ENCODE data around the gene RRP9.

The RRP9 gene

DNA sequence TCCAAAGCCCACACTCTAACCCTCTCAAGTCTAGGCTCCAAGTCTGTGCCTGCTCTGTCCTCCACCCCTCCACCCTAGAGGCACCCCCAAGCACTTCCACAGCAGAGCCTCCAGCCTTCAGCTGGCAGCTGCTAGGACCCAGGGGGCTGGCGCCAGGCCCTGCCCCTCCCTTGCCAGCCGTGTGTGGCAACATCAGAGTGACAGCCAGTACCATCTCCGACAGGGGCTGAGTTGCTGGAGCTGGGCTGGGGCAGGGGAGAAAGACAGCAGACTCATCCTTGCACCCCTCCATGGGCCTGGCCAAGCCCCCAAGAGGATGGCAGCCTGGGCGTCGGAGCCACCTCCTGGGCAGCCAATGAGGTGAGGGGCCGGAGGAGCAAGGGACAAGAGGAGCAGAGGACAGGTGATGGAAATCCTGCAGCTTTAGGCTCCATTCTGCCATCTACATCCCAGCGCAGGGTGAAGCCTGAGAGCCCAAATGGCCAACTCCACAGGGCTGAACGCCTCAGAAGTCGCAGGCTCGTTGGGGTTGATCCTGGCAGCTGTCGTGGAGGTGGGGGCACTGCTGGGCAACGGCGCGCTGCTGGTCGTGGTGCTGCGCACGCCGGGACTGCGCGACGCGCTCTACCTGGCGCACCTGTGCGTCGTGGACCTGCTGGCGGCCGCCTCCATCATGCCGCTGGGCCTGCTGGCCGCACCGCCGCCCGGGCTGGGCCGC, 13.6 kb upstream of the RRP9 start, which contains the start of gene GPR62:
Gene GPR62, plus strand, starts transcription at position 207 of the 718 bp plus-strand sequence. Its CDS starts 272 bp downstream, at position 479.
- DNase-seq, result no peak

DNA sequence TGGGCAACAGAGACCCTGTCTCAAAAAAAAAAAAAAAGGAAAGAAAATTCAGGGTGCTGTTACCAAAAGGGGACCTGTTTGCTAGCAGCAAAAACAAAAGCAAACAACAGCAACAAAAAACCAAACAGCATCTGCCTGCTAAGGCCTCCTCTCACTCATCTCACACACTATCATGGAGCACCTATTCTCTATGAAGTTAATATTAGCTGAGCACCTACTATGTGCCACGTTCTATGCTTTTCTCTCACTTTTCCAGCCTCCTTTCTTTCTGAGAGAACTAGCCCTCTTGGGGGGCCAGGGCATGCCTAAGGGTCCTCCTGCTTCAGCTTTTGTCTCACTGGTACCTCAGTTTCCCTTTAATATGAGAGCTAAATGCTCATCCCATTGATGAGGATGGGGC, 13.0 kb upstream of the RRP9 start:
- DNase-seq, result no peak

DNA sequence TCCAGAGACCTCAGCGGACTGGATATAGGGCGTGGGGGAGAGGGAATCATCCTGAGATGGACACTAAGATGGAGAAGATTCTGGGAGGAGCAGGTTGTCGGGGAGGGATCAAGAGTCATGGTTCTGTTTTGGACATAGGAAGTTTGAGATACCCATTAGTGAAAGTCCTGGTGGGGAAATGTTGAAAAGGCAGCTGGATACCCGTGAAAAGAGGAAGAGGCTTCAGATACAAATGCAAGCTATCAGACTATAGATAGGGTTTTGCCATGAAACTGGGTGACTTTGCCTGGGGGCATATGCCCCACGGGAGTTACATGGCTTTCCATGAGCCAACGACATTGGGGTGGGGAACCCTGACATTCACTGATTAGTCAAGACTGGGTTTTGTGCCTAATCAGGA, 12.4 kb upstream of the RRP9 start:
- no peak for DNase-seq

DNA sequence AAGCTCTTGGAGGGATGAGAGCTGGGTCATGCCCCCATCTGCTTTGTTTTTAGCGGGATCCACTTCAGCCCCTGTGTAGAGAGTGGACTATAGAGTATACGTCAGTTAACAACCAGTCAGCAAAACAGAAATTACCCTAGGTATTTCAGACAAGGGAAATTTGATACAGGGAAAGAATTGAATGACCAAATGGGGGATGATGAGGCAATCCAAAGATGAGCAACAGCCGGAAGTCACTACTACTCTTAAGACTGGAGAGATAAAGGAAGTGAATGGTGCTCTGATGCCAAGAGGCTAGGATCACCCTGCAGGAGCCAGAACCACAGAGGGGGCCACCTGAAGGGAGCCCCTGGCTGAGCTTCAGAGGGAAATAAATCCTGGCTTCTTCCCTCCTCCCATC, 11.7 kb upstream of the RRP9 start:
- DNase-seq, result no peak

DNA sequence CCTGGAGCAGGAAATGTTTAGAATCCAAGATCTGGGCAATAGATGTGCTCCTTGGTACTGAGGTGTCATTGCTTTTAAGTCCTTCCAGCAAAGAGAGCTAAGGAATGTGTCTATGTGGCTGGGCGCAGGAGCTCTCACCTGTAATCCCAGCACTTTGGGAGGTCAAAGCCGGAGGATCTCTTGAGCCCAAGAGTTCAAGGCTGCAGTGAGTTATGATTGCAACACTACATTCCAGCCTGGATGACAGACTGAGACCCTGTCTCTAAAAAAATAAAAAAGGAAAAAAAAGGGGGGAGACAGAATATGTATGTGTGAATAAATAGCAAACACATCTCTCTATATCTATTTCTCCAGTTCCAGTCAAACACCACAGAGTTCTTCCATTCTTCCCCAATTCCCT, 9.2 kb upstream of the RRP9 start:
- DNase-seq, result no peak

DNA sequence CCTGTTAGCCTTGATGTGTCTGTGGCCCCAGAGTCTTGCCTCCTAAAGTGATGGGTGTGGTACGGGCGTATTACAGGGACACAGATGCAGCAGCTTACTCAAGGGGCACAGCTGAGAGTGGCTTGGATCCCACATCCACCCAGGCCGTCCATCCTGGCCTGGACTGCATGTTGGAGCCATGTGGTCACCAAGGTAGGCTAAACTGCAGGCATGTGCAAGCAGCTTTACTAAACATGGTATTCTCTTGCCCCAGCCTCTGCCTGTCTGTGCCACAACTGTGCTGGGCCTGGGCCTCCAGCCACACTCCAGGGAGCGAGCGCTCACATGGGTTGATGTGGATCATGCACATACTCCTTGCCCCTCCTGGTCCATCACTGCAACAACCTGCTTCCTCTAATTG, 7.4 kb upstream of the RRP9 start:
- no peak for DNase-seq

DNA sequence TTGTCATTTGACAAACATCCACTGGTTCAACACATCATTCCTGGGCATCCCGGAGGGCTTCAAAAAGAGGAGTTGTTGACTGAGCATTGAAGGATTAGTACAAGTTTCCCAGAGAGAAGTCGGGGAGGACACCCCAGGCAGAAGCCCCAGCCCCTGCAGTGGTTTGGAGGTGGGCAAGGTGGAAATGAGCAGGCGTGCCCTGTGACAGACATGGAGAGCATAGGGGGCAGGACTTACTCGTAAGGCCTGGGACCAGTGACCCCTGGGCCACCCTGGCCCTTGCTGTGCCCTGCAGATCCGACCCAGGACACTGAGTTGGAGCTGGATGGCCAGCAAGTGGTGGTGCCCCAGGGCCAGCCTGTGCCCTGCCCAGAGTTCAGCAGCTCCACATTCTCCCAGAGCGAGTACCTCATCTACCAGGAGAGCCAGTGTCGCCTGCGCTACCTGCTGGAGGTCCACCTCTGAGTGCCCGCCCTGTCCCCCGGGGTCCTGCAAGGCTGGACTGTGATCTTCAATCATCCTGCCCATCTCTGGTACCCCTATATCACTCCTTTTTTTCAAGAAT, 6.4 kb upstream of the RRP9 start:
- no peak for DNase-seq

DNA sequence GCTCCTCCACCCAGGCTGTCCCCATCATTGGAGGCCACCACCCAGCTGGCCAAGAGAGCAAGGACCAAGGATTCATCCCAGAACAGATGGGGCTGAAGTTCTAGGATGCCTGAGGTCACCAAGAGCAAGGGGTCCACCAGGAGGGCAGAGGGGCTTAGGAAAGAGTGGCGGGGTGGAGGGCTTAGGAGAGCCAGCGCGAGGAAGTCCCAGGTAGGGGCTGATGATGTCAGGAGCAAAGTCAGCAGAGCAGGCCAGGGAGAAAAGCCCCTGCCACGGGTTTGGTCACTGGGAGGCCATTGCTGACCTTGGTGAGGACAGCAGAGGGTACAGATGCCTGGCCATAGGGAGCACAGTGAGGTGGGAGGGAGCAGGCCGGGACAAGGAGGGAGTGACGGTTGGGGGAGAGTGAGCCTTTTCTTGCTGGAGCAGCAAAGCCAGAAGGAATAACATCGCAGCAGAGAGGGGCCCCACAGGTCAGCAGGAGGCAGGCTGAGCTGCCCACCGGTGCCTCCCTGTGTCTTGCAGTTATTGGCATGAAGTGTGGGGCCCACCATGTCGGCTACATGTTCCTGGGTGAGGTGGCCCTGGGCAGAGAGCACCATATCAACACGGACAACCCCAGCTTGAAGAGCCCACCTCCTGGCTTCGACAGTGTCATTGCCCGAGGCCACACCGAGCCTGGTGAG, 5.7 kb upstream of the RRP9 start:
- no peak for DNase-seq

DNA sequence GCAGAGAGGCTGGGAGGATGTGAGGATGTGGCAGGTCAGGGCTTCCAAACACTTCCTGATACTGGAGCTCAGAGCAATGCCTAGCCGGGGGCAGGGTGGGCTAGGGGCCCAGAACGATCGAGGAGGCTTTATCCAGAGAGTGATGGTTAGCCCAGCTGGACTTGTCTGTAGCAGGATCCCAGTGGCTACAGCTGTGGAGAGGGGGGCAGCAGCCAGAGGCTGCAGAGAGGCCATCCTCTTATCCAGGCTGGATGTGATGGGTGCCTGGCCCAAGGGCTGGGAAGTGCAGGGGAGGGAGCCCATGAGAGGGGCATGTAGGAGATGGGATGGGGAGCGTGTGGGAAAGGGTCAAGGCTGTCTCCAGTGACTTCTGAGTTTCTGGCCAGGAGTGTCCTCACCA, 5.1 kb upstream of the RRP9 start:
- DNase-seq, result no peak

DNA sequence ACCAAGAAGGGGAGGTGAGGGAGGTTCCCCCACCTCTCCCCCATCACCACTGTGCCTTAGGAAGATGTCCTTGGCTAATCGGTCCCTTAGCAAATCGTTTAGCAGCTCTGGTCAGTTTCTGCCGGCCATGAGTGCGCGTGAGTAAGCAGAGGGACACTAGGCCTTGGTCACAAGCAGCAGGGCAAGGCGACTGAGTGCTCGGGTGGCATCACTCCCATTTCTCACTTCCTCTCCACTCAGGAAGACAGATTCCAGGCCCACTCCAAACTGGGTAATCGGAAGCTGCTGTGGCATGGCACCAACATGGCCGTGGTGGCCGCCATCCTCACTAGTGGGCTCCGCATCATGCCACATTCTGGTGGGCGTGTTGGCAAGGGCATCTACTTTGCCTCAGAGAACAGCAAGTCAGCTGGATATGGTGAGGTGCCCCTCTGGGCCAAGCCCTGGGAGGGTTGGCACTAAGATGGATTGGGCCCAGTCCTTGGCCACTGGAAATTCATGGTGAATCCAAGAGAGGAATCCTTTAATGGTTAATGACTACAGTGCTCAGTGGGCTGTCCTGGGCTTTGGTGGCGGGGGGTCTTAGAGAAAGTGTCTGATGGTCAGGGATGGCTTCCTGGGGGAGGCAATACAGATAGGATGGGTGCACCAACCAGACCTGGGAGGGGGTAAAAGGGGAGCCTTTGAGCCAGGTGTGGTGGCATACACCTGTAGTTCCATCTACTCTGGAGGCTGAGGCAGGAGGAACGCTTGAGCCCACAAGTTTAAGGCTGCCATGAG, 4.4 kb upstream of the RRP9 start:
- DNase-seq, result no peak

DNA sequence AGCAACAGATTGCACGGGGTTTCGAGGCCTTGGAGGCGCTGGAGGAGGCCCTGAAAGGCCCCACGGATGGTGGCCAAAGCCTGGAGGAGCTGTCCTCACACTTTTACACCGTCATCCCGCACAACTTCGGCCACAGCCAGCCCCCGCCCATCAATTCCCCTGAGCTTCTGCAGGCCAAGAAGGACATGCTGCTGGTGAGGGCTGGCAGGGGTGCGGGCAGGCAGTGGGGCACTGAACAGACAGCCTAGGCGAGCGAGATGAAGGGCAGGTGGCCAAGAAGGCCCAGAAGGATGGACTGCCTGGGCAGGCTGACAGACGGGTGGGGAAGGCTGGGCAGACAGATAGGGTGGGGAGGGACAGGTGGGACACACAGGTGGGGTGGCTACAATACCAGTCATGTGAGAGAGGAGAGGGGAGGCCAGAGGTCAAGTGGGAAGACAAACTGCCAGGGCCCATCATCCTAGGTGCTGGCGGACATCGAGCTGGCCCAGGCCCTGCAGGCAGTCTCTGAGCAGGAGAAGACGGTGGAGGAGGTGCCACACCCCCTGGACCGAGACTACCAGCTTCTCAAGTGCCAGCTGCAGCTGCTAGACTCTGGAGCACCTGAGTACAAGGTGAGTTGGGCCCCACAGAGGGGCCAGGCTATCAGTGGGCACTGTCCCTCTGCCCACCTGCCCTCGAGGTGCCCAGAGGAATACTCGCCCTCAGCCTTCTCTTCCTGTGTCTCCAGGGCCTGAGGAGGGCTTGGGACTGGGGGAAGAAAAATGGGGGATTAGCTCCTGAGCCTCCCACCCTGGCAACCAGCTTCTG, 3.5 kb upstream of the RRP9 start:
- no peak for DNase-seq

DNA sequence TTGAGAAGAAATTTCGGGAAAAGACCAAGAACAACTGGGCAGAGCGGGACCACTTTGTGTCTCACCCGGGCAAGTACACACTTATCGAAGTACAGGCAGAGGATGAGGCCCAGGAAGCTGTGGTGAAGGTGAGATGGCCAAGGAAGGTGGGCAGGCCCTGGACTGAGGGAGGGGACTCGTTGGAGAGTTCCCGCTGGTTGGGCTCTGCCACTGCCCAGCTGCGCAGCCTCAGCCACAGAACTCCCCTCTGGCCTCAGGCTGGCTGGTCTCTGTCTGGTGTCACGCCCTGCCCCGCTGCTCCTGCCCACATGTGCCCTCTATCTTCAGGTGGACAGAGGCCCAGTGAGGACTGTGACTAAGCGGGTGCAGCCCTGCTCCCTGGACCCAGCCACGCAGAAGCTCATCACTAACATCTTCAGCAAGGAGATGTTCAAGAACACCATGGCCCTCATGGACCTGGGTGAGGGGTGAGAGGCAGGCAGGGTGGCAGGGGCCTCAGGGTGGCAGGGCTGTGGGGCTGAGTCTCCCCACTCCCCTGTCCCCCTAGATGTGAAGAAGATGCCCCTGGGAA, 2.8 kb upstream of the RRP9 start:
- no peak for DNase-seq

DNA sequence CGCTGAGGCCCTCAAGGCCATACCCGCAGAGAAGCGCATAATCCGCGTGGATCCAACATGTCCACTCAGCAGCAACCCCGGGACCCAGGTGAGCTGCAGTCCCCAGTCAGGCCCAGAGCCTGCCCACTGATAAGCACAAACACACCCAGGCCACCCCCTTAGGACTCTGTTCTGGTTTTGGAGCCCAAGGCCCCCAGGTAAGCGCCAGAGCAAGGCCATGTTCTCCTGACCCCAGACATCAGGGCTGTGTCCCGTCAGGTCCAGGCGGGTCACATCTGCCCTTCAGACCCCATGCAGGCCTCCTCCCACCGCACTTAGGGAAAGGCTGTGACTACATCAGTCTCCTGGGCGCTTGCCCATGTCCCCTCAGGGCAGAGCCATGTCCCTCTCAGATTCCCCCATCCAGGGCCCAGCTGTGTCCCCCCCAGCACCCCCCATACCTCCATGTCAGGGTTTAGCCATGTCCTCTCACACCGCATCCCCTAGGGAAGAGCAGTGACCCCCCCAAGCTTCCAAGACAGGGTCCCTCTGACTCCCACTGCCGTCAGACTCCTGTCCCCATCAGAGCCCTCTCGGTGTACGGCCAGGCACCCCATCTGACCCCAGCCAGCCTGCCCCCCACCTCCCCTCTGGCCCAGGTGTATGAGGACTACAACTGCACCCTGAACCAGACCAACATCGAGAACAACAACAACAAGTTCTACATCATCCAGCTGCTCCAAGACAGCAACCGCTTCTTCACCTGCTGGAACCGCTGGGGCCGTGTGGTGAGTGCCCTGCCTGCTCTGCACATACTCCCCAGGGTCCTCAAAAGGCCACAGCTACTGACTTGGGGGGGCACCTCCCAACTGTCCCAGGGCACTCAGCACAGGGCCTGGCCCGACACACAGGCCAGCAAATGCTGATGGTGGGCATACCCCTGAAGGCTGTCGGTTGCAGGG, 2.0 kb upstream of the RRP9 start:
- DNase-seq, result no peak

DNA sequence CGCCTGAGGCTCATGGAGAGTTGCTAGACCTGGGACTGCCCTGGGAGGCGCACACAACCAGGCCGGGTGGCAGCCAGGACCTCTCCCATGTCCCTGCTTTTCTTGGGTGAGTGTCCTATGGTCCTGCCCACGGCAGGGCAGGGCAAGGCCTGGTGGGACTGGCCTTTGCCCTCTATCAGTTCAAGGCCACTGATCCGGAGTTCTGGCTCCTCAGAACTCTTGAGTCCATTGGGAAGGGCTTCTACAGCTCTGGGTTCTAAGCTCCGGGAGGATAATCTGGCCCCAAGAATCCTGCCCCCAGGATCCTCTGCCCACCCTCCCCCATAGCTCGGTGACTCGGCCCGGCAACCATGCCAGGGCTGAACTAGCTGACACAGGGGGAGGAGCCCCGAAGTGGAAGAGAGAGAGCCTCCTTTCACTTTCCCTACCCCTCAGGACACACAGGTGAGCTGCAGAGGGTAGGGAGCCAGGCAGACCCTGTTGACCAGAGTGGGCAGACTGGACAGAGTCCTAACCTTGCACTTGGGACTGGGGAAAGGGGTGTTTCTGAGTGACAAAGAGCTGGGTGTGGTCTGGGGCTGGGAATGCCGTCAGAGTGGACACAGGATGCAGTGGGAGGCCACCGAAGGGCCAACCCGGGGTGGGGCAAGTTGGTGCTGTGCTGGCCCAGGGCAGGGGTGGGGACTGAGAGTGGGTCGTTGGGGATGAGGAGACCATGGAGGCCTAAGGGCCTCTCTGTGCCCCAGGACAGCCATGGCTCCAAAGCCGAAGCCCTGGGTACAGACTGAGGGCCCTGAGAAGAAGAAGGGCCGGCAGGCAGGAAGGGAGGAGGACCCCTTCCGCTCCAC, 1.1 kb upstream of the RRP9 start:
- peak; percentile 57 to 67 for DNase-seq

DNA sequence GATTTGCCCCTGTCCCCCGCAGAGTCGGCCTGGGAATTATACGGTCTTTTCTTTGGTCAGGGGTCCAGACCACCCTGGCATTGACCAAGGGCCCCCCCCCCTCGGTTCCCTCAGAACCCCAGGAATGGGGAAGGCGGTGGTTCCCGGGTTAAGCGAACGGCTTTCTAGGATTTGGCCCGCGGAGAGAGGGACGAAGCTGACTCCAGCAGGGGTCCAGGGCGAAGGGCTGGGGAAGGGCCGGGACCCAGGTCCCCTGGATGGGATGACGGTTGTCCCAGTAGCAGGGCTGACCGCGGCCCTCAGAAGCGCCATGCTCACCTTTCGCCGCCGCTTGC, 274 bp downstream of the RRP9 start:
- no peak for DNase-seq

DNA sequence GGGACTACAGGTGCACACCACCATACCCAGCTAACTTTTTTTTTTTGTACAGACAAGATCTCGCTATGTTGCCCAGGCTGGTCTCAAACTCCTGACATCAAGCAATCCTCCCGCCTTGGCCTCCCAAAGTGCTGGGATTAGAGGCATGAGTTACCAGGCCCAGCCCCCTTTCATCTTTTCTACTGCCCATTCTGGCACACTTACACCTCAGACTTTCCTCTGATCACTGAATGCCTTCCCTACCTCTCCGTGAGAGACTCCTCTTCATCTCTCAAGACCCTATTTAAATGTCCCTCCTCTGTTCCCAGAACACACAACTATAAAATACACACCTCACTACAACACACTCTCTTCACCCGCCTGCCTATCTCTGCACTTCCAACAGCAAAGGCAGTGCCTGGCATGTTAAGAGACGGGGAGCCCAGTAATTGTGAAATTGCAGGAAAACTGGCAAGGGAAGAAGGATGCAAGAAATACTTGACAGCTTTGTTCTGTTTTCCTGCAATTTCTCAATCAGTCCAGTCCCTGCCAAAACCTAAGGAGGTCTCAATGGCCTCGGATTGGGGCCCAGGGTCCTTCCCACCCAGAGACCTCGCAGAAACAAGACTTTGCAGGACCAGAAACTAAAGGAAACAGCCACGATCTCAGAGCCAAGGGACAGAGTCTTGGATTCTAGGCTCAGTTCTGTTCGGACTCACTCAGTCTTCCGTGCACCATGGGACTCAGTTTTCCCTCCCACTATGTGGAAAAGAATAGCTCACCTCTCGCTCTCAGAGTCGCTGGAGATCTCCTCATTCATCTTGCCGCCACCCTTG, 849 bp downstream of the RRP9 start:
- no peak for DNase-seq

DNA sequence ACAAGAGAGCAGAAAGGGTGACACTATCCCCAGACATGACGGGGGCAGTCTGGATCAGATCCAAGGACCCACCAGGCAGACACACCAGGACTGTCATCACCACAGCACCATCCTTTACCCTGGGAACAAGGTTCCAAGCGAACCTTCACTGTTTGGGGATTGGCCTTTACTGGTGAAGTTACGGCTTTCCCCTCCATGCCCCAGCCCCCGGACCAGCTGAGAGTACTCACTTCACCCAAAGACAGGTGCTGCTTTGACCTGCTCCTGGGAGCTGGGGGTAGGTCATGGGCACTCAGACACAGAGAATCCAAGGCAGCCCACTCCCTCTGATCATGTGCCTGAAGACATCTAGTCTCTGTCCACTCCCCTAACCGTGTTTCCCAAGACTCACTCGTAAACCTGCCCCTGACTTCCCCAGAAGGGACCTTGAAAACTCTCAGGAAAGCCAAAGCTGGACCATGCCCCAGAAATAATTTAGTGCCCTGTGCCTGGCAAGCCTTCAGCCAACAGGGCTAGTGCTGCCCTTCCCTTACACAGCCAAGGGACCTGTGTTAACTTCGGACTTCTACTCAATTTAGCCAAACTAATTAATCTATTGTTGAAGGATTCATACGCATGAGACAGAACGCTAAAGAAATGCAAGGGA, 2.8 kb downstream of the RRP9 start:
- DNase-seq, result no peak

DNA sequence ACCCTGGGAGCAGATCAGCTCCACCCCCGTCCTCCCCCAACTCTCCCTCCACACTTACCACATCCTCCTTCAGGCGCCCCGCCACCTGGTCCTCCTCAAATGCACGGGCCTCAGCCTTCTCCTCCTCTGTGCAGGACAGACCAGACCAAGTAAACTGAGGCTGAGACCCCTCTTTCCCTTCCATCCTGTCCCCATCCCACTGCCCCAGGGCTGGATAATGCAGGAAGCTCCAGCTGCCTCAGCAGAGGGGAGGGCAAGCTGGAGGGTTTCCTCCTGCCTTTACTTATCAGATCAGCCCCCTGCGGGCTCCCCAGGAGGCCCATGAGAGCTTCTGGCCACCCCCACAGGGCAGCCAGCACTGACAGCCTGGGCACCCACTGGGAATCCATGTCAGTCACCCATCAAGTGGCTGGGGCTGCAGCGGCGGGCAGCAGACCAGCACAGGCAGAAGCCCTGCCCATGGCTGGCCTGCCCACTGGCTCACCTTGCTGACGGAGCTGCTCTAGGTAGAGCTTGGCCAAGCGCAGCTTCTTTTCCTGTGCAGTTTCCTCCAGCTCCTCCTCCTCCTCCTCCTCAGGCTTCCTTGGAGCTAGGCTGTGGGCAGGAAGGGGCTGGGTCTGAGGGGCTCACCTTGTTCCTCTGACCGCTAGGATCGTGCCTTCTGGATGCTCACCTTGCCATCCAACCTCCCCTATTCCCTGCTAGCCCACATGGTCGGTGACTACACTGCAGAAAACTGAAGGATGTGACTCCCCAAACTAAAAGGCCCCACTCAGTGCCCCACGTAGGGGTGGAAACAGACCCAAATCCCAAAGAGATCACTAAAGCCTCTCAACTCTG, 3.9 kb downstream of the RRP9 start:
- DNase-seq, result no peak
